Measurements from ENCODE around the gene EID1.
A peak's percentile ranks its signal among the peaks of the same experiment; 100 is the strongest.

The EID1 gene

DNA sequence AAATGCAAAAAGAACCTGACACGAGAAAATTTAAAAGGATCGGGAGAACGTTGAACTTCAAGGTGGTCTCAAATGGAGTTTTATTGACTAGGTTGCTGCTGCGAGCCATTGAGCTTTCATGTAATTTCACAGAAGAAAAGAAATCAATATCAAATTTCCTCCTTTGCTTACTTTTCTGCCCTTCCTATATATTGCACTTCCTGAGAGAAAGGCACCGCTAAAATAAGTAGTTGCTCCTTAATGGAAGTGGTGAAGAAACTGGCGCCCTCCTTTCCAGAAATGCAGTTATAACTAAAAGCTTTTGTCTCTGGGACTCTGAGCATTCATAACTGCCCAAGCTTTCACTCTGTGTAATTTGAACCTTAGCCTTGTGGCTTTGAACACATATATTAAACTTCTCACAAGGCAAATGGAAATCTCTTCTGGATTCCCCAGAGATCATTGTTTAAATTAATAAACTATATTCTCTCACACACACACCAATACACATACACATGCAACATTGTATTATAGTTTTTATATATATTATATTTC is 13.4 kb downstream of the EID1 start:
- H3K4me3 ChIP-seq (replicated peaks; ENCODE audit: low read depth, low read length) = no peak overlapping the region
- DNase-seq (ENCODE audit: low read depth) = no peak
- TF ChIP-seq, protein P1, sequence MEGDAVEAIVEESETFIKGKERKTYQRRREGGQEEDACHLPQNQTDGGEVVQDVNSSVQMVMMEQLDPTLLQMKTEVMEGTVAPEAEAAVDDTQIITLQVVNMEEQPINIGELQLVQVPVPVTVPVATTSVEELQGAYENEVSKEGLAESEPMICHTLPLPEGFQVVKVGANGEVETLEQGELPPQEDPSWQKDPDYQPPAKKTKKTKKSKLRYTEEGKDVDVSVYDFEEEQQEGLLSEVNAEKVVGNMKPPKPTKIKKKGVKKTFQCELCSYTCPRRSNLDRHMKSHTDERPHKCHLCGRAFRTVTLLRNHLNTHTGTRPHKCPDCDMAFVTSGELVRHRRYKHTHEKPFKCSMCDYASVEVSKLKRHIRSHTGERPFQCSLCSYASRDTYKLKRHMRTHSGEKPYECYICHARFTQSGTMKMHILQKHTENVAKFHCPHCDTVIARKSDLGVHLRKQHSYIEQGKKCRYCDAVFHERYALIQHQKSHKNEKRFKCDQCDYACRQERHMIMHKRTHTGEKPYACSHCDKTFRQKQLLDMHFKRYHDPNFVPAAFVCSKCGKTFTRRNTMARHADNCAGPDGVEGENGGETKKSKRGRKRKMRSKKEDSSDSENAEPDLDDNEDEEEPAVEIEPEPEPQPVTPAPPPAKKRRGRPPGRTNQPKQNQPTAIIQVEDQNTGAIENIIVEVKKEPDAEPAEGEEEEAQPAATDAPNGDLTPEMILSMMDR (IDR thresholded peaks at IDR 0.05; ENCODE audit: low read length, missing control alignments) = no peak

DNA sequence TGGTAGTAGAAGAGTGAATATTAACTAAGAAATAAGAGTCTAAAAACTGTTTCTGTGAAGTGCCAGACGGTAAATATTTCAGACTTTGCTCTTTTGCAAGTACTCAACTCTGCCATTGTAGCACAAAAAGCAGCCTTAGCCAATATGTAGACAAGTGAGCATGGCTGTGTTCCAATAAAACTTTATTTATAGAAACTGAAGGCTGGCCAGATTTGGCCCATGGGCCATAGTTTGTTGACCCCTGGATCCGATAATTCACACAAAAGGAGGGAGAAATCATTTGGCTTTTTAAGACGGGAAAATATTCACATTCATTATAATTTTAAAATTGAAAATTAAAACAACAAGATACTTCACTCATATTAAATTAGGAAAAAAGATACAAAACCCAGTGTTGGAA is 15.4 kb downstream of the EID1 start:
- no peak for DNase-seq (ENCODE audit: low read depth)
- TF ChIP-seq, protein P1 (IDR thresholded peaks at IDR 0.05; ENCODE audit: low read length, missing control alignments) = no peak
- H3K4me3 ChIP-seq (replicated peaks; ENCODE audit: low read depth, low read length) = no peak overlapping the region

DNA sequence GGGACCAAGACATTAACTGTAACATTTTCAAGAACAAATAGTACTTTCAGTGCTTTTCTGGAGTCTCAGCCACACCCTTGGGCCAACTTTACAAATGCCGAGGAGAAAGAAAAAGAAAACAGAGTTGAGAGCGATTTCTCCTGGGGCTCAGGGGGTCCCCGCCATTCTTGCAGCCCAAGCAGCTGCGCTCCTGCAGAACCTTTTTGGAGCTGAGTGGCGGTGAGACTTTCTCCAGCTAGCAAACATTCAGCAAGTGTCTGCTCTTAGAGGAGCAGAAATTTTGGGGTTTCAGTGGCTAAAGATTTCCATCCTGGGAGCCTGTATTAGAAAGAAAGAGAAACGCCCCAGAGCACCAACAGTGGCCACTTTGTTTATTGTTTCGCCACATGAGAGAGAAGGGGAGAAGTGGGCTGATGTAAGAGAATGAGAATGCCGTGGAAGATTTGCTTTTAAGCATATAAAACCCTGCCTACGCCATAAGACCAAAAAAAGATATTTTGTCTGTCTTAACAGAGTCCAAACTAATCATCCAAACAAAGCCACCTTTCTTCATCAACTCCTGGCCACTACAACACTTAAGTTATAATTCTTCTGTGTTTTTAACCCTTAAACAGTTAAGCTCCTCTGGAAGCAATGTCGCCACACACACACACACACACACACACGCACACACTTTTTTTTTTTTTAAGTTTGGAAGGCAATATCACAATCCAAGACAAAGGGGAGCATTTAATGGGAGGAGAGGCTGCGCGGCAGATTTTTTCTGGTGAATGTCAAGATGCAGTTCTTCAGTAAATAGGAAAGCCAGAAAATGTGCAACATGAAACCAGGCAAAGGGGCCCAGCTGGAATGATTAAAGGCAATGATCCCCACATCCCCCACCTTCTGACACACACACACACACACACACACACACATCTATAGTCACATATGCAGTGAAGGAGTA is 19.2 kb downstream of the EID1 start:
- peak; percentile 75 for DNase-seq (ENCODE audit: low read depth)
- TF ChIP-seq, protein P1 (IDR thresholded peaks at IDR 0.05; ENCODE audit: low read length, missing control alignments) = no peak
- peak overlapping the region; percentile 36 for H3K4me3 ChIP-seq (replicated peaks; ENCODE audit: low read depth, low read length)

DNA sequence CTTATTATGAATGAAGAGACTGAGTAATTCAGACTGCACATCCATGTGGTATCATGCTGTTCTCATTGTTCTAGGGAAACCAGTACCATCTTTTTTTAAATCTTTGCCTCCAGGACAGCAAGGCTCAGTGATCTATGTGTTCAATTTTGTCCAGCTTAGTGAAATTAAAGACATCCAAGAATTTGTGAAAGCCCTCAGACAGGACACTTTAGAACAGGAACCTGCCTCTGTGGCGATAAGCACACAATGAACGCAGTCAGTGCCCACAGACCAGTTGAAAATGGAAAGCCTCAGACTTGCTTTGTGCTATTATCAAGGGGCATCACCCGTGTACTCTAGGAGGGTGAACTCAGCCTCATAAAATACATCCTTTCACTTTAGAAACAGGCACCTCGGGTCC is 20.1 kb downstream of the EID1 start:
- no peak for DNase-seq (ENCODE audit: low read depth)
- H3K4me3 ChIP-seq (replicated peaks; ENCODE audit: low read depth, low read length) = no peak overlapping the region
- TF ChIP-seq, protein P1 (IDR thresholded peaks at IDR 0.05; ENCODE audit: low read length, missing control alignments) = no peak

DNA sequence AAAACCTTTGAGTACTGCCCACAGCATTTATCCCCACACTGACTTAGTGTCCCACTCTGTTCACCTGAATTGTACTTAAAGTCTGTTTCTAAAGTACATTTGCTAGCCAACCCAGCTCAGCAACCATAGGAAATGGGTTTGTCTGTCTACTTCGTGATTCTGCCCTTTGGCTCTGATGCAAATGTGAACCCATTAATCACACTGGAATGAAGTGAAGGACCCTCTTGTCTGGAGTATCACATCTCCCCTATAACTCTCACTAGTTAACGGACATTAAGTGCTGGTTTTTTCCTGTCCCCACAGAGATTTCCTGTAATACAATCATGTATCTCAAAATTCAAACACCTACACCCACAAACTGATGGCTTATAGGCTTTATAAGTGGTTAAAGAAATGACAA is 20.5 kb downstream of the EID1 start:
- TF ChIP-seq, protein P1 (IDR thresholded peaks at IDR 0.05; ENCODE audit: low read length, missing control alignments) = no peak
- no peak overlapping the region for H3K4me3 ChIP-seq (replicated peaks; ENCODE audit: low read depth, low read length)
- DNase-seq (ENCODE audit: low read depth) = no peak

DNA sequence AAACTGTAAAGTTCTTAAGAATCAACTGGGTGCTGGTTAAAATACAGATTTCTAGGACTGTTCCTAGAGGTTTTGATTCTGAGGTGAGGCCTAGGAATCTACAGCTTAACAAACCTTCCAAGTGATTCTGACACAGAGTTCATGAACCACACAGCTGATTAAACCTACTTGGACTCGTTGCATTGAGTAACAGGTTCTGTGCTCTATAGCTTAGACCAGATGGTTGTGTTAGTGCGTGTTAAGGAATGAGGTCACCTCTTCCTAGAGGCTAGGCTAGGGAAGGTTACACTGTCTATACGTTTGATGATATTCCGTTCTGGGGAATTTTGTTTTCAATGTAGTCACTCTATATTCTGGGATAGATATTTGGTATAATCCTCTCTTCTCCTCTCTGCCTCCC is 21.9 kb downstream of the EID1 start:
- DNase-seq (ENCODE audit: low read depth) = no peak
- H3K4me3 ChIP-seq (replicated peaks; ENCODE audit: low read depth, low read length) = no peak overlapping the region
- TF ChIP-seq, protein P1 (IDR thresholded peaks at IDR 0.05; ENCODE audit: low read length, missing control alignments) = no peak

Data from fibroblast of pulmonary artery (primary cell).